ENCODE results near the gene C17orf50. TPM values are rescaled to one million over a fixed set of nuclear protein-coding genes. Genes with fewer than 3 reads are reported as not detected.

The C17orf50 gene
- total RNA-seq, 4 donors from 2014 or later, result not detected

DNA sequence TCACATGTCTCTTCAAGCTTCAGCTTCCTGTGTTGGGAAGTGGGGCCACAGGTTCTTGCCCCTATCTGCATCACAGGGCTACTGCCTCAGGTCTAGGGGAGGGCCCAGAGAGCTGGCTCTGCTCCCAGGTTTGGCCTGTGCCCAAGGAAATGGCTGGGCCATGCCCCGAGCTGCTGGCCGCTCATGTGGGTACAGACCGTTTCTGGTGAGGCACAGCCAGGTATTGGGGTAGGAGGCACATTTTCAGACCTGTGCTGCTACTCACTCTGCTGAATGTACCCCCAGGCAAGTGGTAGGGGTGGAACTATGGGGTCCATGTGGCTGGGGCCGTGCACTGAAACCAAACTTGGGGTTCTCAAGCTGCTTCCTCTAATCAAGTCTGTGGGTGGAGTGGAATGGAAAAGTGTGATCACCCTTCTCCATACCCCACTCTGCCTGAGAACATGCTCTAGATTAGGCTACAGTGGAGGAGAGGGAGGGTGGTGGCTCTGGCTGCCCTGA is 12.3 kb upstream of the C17orf50 start:
- TF ChIP-seq POLR2AphosphoS5 (IDR thresholded peaks at IDR 0.05) (no peak), EP300 (IDR thresholded peaks at IDR 0.05; ENCODE audit: low read depth) (no peak), POLR2A (IDR thresholded peaks at IDR 0.05) (no peak)
- TF ChIP-seq, protein P1, sequence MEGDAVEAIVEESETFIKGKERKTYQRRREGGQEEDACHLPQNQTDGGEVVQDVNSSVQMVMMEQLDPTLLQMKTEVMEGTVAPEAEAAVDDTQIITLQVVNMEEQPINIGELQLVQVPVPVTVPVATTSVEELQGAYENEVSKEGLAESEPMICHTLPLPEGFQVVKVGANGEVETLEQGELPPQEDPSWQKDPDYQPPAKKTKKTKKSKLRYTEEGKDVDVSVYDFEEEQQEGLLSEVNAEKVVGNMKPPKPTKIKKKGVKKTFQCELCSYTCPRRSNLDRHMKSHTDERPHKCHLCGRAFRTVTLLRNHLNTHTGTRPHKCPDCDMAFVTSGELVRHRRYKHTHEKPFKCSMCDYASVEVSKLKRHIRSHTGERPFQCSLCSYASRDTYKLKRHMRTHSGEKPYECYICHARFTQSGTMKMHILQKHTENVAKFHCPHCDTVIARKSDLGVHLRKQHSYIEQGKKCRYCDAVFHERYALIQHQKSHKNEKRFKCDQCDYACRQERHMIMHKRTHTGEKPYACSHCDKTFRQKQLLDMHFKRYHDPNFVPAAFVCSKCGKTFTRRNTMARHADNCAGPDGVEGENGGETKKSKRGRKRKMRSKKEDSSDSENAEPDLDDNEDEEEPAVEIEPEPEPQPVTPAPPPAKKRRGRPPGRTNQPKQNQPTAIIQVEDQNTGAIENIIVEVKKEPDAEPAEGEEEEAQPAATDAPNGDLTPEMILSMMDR (IDR thresholded peaks at IDR 0.05), result no peak
- WGBS, 2 donors (ENCODE audit: low coverage in 1 of 2), result 18% methylated on average over 3 of the region's 4 CpGs; no CpG with 5 or more reads in 1 of the 2 donors
- intact Hi-C loops (cut with DNase I; ENCODE audit: low total_unique reads), result loop anchor here (5.0 to 10.0 kb wide), 3 partner anchors 54 to 201 kb away; no protein-coding TSS in a partner anchor

DNA sequence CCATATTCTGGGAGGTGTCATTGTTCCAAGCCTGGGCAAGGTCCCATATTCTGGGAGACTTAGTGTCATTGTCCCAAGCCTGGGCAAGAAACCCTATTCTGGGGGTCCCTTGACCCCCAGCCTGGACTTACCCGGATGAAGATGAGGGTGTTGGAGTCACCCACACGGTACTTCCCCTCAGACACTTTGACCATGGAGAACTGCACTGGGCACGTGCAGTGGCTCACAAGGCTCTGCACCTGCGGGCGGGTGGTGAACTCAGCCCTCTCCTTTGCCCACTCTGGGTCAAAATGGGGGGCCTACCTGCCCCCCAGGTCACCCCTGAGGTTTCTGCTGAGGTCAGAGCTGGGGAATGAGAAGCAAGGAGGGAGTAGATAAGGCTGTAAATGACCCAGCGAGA is 11.7 kb upstream of the C17orf50 start:
- DNase-seq, result no peak
- in situ Hi-C loops (cut with MboI; ENCODE audit: low pct_ligation_motif_present in 1 of 4, low pct_unique_long_range_greater_than_20kb in 1 of 4, low sequenced_read_pairs in 3 of 4), result loop anchor here (10.0 to 25.0 kb wide), 4 partner anchors 137 to 612 kb away; partner anchors contain the start of genes NLE1 (in 1 of the 4) and UNC45B (in 1 of the 4)
- H3K4me3 ChIP-seq, result no peak overlapping the region
- H3K9me3 ChIP-seq, result no peaks in the 10 kb centered on the region
- H3K27ac ChIP-seq, result no peak overlapping the region
- intact Hi-C loops (cut with DNase I; ENCODE audit: low total_unique reads), result loop anchor here (5.0 to 10.0 kb wide), 3 partner anchors 54 to 202 kb away; no protein-coding TSS in a partner anchor
- H3K4me1 ChIP-seq, result peaks cover 5 to 17% (median 5%) of the 10 kb centered on the region in 4 donors
- peaks cover 38% of the 10 kb centered on the region for H3K27me3 ChIP-seq
- 74% methylated on average over 6 of the region's 6 CpGs; no CpG with 5 or more reads in 1 of the 2 donors for WGBS, 2 donors (ENCODE audit: low coverage in 1 of 2)
- H3K36me3 ChIP-seq, result no peaks in the 10 kb centered on the region
- TF ChIP-seq POLR2AphosphoS5 (IDR thresholded peaks at IDR 0.05), result no peak
- TF ChIP-seq EP300 (IDR thresholded peaks at IDR 0.05; ENCODE audit: low read depth), result no peak
- TF ChIP-seq POLR2A (IDR thresholded peaks at IDR 0.05), result no peak
- TF ChIP-seq, protein P1 (IDR thresholded peaks at IDR 0.05), result no peak

More for the DNA sequence above, 12.3 kb upstream of the C17orf50 start:
- no peaks in the 10 kb centered on the region for H3K36me3 ChIP-seq
- in situ Hi-C loops (cut with MboI; ENCODE audit: low pct_ligation_motif_present in 1 of 4, low pct_unique_long_range_greater_than_20kb in 1 of 4, low sequenced_read_pairs in 3 of 4), result loop anchor here (10.0 to 25.0 kb wide), 4 partner anchors 136 to 611 kb away; partner anchors contain the start of genes NLE1 (in 1 of the 4) and UNC45B (in 1 of the 4)
- H3K4me3 ChIP-seq, result no peak overlapping the region
- no peak overlapping the region for H3K27ac ChIP-seq
- H3K4me1 ChIP-seq, result peaks cover 5 to 17% (median 5%) of the 10 kb centered on the region in 4 donors
- no peak for DNase-seq
- peaks cover 44% of the 10 kb centered on the region for H3K27me3 ChIP-seq
- H3K9me3 ChIP-seq, result no peaks in the 10 kb centered on the region

DNA sequence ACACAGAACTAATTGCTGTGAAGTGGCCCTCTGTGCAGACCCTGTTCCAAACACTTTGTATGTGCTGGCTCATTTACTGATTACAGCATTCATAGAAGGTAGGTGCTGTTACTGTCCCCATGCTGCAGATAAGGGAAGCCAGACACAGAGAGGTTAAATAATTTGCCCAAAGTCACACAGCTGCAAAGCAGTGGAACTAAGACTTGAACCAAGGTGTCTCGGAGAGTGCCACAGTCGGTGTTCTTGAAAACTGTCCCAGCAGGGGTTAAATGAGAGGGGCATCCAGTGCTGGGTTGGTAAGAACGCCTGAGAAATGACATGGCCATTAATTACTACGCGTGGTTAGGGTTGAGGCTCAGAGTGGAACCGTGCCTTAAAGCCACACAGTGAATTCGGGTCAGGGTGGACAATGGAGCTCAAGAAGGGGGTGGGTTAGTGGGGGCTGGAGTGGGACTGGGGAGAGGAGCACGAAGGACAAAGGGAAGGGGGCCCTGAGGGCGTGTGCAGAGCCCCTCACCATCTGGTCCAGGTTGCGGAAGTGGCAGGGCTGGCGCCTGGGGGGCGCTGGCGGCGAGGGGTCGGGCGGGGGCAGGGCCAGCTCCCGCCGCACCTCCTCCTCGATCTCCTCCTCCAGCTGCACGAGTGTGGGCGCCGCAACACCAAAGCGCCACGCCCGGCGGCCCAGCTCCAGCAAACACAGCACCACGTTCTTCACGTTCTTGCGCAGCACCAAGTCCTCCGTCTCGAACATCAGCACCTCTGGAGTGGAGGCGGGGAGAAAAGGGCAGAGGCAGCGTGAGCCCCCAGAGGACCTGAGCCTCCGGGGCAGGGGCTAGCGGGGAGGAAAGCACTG is 10.9 kb upstream of the C17orf50 start:
- DNase-seq, result no peak
- Histone ChIP-seq H3K4me3 (no peak overlapping the region), H3K27ac (no peak overlapping the region), H3K9me3 (no peaks in the 10 kb centered on the region), H3K27me3 (peaks cover 36% of the 10 kb centered on the region), H3K36me3 (no peaks in the 10 kb centered on the region), H3K4me1 (peaks cover 5 to 17% (median 5%) of the 10 kb centered on the region in 4 donors)
- 1 to 8% methylated on average over 19 to 34 of the region's 35 CpGs for WGBS, 2 donors (ENCODE audit: low coverage in 1 of 2)
- TF ChIP-seq, protein P1 (IDR thresholded peaks at IDR 0.05), result no peak
- TF ChIP-seq POLR2A (IDR thresholded peaks at IDR 0.05) (no peak), EP300 (IDR thresholded peaks at IDR 0.05; ENCODE audit: low read depth) (no peak), POLR2AphosphoS5 (IDR thresholded peaks at IDR 0.05) (no peak)
- intact Hi-C loops (cut with DNase I; ENCODE audit: low total_unique reads), result loop anchor here (5.0 to 10.0 kb wide), 3 partner anchors 55 to 202 kb away; no protein-coding TSS in a partner anchor
- in situ Hi-C loops (cut with MboI; ENCODE audit: low pct_ligation_motif_present in 1 of 4, low pct_unique_long_range_greater_than_20kb in 1 of 4, low sequenced_read_pairs in 3 of 4), result loop anchor here (10.0 to 25.0 kb wide), 4 partner anchors 137 to 612 kb away; partner anchors contain the start of genes NLE1 (in 1 of the 4) and UNC45B (in 1 of the 4)
